ENCODE measurements around the gene CDH7.

Gene CDH7

GRCh38 chr18:65750389-65751154 lies at the start of gene CDH7:
Gene CDH7 (plus strand): TSS chr18:65751012. CDS start chr18:65762843, 11,831 bp downstream.
- DNase-seq, result no peak

- DNase-seq, result no peak
These were observed 46.8 kb upstream of the CDH7 start for GRCh38 chr18:65704046-65704445.

- DNase-seq, result no peak
These were observed 44.2 kb upstream of the CDH7 start for GRCh38 chr18:65706646-65707045.

- no peak for DNase-seq
These were observed 39.3 kb upstream of the CDH7 start for GRCh38 chr18:65711493-65711892.

- no peak for DNase-seq
These were observed 29.2 kb upstream of the CDH7 start for GRCh38 chr18:65721619-65722018.

GRCh38 chr18:65725251-65726050 lies 25.4 kb upstream of the CDH7 start:
- DNase-seq, result no peak

- DNase-seq, result no peak
These were observed 15.7 kb upstream of the CDH7 start for GRCh38 chr18:65735155-65735554.

- no peak for DNase-seq
These were observed 13.3 kb upstream of the CDH7 start for GRCh38 chr18:65737471-65737955.

- no peak for DNase-seq
These were observed 3.9 kb upstream of the CDH7 start for GRCh38 chr18:65746936-65747335.

- DNase-seq, result no peak
These were observed 2.5 kb upstream of the CDH7 start for GRCh38 chr18:65748321-65748720.

- DNase-seq, result no peak
These were observed 971 bp upstream of the CDH7 start for GRCh38 chr18:65749841-65750240.

- DNase-seq, result no peak
These were observed 608 bp downstream of the CDH7 start for GRCh38 chr18:65751155-65752085.

- no peak for DNase-seq
These were observed 2.0 kb downstream of the CDH7 start for GRCh38 chr18:65752625-65753325.

GRCh38 chr18:65753520-65753919 lies 2.7 kb downstream of the CDH7 start:
- no peak for DNase-seq

GRCh38 chr18:65754121-65754520 lies 3.3 kb downstream of the CDH7 start:
- no peak for DNase-seq

- DNase-seq, result no peak
These were observed 4.8 kb downstream of the CDH7 start for GRCh38 chr18:65755616-65756015.

GRCh38 chr18:65760457-65760856 lies 9.6 kb downstream of the CDH7 start:
- no peak for DNase-seq

GRCh38 chr18:65761636-65762295 lies 11.0 kb downstream of the CDH7 start:
- DNase-seq, result no peak

GRCh38 chr18:65762556-65762955 lies 11.7 kb downstream of the CDH7 start:
- no peak for DNase-seq

- no peak for DNase-seq
These were observed 16.6 kb downstream of the CDH7 start for GRCh38 chr18:65767406-65767805.

- DNase-seq, result no peak
These were observed 17.4 kb downstream of the CDH7 start for GRCh38 chr18:65768120-65768778.
